GM18498 (cell line): ENCODE data around the gene MRAS.
"Not testable (repeated sequence)": the region's sequence is repeated elsewhere in the genome, so short reads cannot be mapped to it uniquely, and the experiment has no call there.

Experiments used
- ATAC-seq: cut with Tn5 transposase; IDR thresholded peaks from one replicate; pipeline ENCODE4 v1.9.1; 2021; ENCODE audit warnings: mild to moderate bottlenecking, moderate library complexity; ENCODE audit not compliant: unreplicated experiment

Gene MRAS

GRCh38 chr3:138412821-138413551, 64.6 kb downstream of the MRAS start:
- ATAC-seq, result no peak

GRCh38 chr3:138416236-138416635, 67.9 kb downstream of the MRAS start:
- ATAC-seq, result not testable (repeated sequence)

GRCh38 chr3:138417559-138417982, 69.2 kb downstream of the MRAS start:
- peak; percentile 84 for ATAC-seq

GRCh38 chr3:138418601-138419206, 70.3 kb downstream of the MRAS start:
- no peak for ATAC-seq

GRCh38 chr3:138423316-138423715, 74.9 kb downstream of the MRAS start:
- no peak for ATAC-seq

- ATAC-seq, result no peak
Measured at GRCh38 chr3:138424323-138424722, 75.9 kb downstream of the MRAS start.

- ATAC-seq, result no peak
Measured at GRCh38 chr3:138426211-138426610, 77.8 kb downstream of the MRAS start.

GRCh38 chr3:138426754-138427153, 78.4 kb downstream of the MRAS start:
- not testable (repeated sequence) for ATAC-seq

GRCh38 chr3:138429665-138430064, 81.3 kb downstream of the MRAS start:
- no peak for ATAC-seq

- ATAC-seq, result no peak
Measured at GRCh38 chr3:138432576-138433240, 84.3 kb downstream of the MRAS start.

GRCh38 chr3:138433892-138434275, 85.5 kb downstream of the MRAS start:
- ATAC-seq, result no peak

GRCh38 chr3:138434276-138434874, 86.0 kb downstream of the MRAS start, which contains the start of gene ESYT3:
TSS of gene ESYT3 (plus strand) at chr3:138434616. CDS start at chr3:138434799, 183 bp downstream.
- peak; percentile 64 for ATAC-seq

GRCh38 chr3:138434875-138435772, 86.7 kb downstream of the MRAS start:
- no peak for ATAC-seq

GRCh38 chr3:138435840-138436239, 87.5 kb downstream of the MRAS start:
- no peak for ATAC-seq

GRCh38 chr3:138437281-138437680, 88.9 kb downstream of the MRAS start:
- no peak for ATAC-seq

GRCh38 chr3:138438896-138439295, 90.5 kb downstream of the MRAS start:
- no peak for ATAC-seq

- no peak for ATAC-seq
Measured at GRCh38 chr3:138439646-138440045, 91.3 kb downstream of the MRAS start.

- ATAC-seq, result no peak
Measured at GRCh38 chr3:138440121-138440521, 91.7 kb downstream of the MRAS start.

GRCh38 chr3:138440596-138440995, 92.2 kb downstream of the MRAS start:
- ATAC-seq, result no peak

GRCh38 chr3:138441256-138441655, 92.9 kb downstream of the MRAS start:
- no peak for ATAC-seq

GRCh38 chr3:138441742-138442141, 93.4 kb downstream of the MRAS start:
- ATAC-seq, result no peak
